Neural cell (in vitro differentiated cells): ENCODE measurements around the gene ITGA1. TPM values are rescaled to one million over a fixed set of nuclear protein-coding genes. Genes with fewer than 3 reads are reported as not detected.

Experiments
- H2AFZ ChIP-seq: fragments of 200-600, 300-800 bp; sonication (generic), shearing (Covaris generic); 2 replicates; pipeline ENCODE4 v1.6.0; 2014; ENCODE audit warnings: low read depth, mild to moderate bottlenecking, antibody characterized with exemption, low read length, moderate library complexity
- H3F3A ChIP-seq: fragments of 200-600 bp; shearing (Covaris generic); 2 replicates; pipeline ENCODE4 v1.6.1; 2016; ENCODE audit warnings: mild to moderate bottlenecking, moderate library complexity, mixed read lengths, antibody characterized with exemption, low read length; ENCODE audit not compliant: insufficient read depth, poor library complexity, severe bottlenecking
- H3K27ac ChIP-seq: fragments of 200-600, 300-800 bp; sonication (generic), shearing (Covaris generic); 2 replicates; pipeline ENCODE4 v1.5.1; 2014; ENCODE audit warnings: mild to moderate bottlenecking, low read length, moderate library complexity
- H3K27me3 ChIP-seq: fragments of 300-800, 200-600 bp; sonication (generic), shearing (Covaris generic); 2 replicates; pipeline ENCODE4 v1.6.0; 2014; ENCODE audit warnings: mild to moderate bottlenecking, low read depth, low read length, moderate library complexity; ENCODE audit not compliant: insufficient read depth
- H3K36me3 ChIP-seq: fragments of 300-800, 200-600 bp; sonication (generic), shearing (Covaris generic); 2 replicates; pipeline ENCODE4 v1.5.1; 2014; ENCODE audit warnings: mild to moderate bottlenecking, antibody characterized with exemption, low read length, moderate library complexity; ENCODE audit not compliant: insufficient read depth
- H3K4me2 ChIP-seq: fragments of 300-800, 200-600 bp; sonication (generic), shearing (Covaris generic); 2 replicates; pipeline ENCODE4 v1.6.0; 2014; ENCODE audit warnings: mild to moderate bottlenecking, low read length
- H3K4me3 ChIP-seq: fragments of 300-800, 200-600 bp; sonication (generic), shearing (Covaris generic); 2 replicates; pipeline ENCODE4 v1.5.1; 2014; ENCODE audit warnings: mild to moderate bottlenecking, low read length, moderate library complexity
- H3K79me2 ChIP-seq: fragments of 200-600 bp; shearing (Covaris generic); replicated peaks from 2 replicates; pipeline ENCODE4 v1.6.0; 2014; ENCODE audit warnings: mild to moderate bottlenecking, low read length, moderate library complexity; ENCODE audit not compliant: insufficient read depth
- H3K9ac ChIP-seq: fragments of 300-800, 200-600 bp; sonication (generic), shearing (Covaris generic); 2 replicates; pipeline ENCODE4 v1.6.1; 2016; ENCODE audit warnings: mild to moderate bottlenecking, low read length, mixed read lengths
- H3K9me2 ChIP-seq: fragments of 200-600 bp; shearing (Covaris generic); 2 replicates; pipeline ENCODE4 v1.6.1; 2016; ENCODE audit warnings: mild to moderate bottlenecking, low read length, mixed read lengths; ENCODE audit not compliant: insufficient read depth
- H3K9me3 ChIP-seq: fragments of 200-600, 300-800 bp; sonication (generic), shearing (Covaris generic); 2 replicates; pipeline ENCODE4 v1.6.1; 2016; ENCODE audit warnings: mild to moderate bottlenecking, mixed run types, low read length, moderate library complexity, mixed read lengths
- H4K20me1 ChIP-seq: fragments of 200-600 bp; shearing (Covaris generic); 2 replicates; pipeline ENCODE4 v1.6.1; 2016; ENCODE audit warnings: mild to moderate bottlenecking, mixed run types; ENCODE audit not compliant: insufficient read depth
- EP300 ChIP-seq: fragments of 450-650 bp; conservative IDR thresholded peaks from 2 replicates; pipeline ENCODE4 v1.6.1; 2014; ENCODE audit warnings: antibody characterized with exemption, mild to moderate bottlenecking, moderate library complexity; ENCODE audit not compliant: poor library complexity, severe bottlenecking
- EZH2 ChIP-seq: fragments of 200-600, 300-800 bp; shearing (Covaris generic), sonication (generic); IDR thresholded peaks from 2 replicates; pipeline ENCODE4 v1.6.1; 2014; ENCODE audit warnings: antibody characterized with exemption, low read length, borderline replicate concordance, mild to moderate bottlenecking; ENCODE audit not compliant: insufficient read depth, poor library complexity, severe bottlenecking
- MXI1 ChIP-seq: fragments of 450-650 bp; conservative IDR thresholded peaks from 2 replicates; pipeline ENCODE4 v1.6.1; 2014; ENCODE audit warnings: antibody characterized with exemption, mild to moderate bottlenecking; ENCODE audit not compliant: poor library complexity, severe bottlenecking
- RAD21 ChIP-seq: fragments of 450-650 bp; conservative IDR thresholded peaks from 2 replicates; pipeline ENCODE4 v1.6.1; 2014; ENCODE audit warnings: antibody characterized with exemption, mild to moderate bottlenecking, moderate library complexity
- SMC3 ChIP-seq: fragments of 450-650 bp; conservative IDR thresholded peaks from 2 replicates; pipeline ENCODE4 v1.6.1; 2014; ENCODE audit warnings: antibody characterized with exemption, mild to moderate bottlenecking, moderate library complexity; ENCODE audit not compliant: poor library complexity
- TAF1 ChIP-seq: IDR thresholded peaks from 2 replicates; pipeline ENCODE4 v1.6.1; 2012; ENCODE audit warnings: low read depth
- polyA plus RNA-seq: library from polyadenylated mRNA; depleted of rRNA; stranded (reverse); fragments of >200 nt; gene quantifications from 2 replicates; pipeline ENCODE4 v1.2.3, GENCODE V29; 2014
- small RNA-seq, 3 experiments: library from RNA; depleted of rRNA; stranded (forward); fragments of <200 nt; gene quantifications; one replicate each; pipeline ENCODE3, GENCODE V24; 2012
- TF ChIP-seq, protein P1 (sequence below): IDR thresholded peaks from 2 replicates; pipeline ENCODE4 v1.6.1; 2012; ENCODE audit warnings: borderline replicate concordance

The ITGA1 gene
- polyA plus RNA-seq, 1 donor from 2014 or later, result 0.15 TPM

DNA sequence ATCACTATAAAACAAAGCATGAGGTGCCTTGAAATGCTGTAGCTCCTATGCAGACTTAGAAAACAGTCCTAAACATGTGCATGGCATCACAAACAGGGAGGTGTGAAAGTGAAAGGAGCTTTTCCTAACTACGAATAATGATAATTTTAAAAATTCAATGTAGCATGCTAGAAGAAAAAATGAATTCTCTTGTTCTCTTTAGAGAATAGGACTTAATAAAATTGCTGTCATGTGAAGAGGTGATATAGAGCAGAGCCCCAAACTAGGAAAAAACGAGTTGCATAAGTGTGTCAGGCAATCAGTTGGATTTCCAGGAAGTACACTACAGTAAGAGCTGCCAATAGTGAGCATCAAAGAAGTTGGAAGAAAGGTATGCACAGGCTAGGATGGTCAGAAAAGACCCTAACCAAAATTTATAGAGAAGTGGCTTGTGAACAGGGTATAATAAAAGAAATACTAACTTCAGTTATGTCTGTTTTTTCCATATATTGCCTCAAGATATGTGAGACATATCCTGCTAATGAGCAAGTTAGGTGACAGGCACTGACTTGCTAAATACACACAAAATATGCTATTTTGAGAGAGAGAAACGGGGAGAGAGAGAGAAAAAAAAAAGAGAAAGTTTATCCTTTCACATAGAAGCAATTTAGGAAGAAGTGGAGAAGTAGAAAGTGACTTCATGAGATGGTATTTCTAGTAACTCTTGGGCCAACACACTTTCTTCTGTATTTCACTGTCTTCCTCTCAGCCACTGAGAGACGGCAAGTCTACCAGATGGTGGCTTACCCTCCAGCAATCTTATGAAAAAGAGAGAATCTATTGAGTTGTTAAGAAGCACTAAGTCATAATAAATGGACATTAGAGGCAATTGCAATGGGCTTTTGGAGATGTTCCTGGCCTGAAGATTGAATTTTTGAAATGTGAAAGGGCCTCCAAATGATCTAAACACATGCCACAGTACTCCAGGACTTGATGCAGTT is 219.5 kb downstream of the ITGA1 start:
- Histone ChIP-seq H3F3A (no peaks in the 10 kb centered on the region), H3K9ac (no peak overlapping the region), H3K27me3 (no peaks in the 10 kb centered on the region), H3K36me3 (no peaks in the 10 kb centered on the region), H2AFZ (no peak overlapping the region), H3K79me2 (no peaks in the 10 kb centered on the region), H3K27ac (no peak overlapping the region), H3K9me3 (no peaks in the 10 kb centered on the region), H4K20me1 (no peaks in the 10 kb centered on the region), H3K9me2 (no peaks in the 10 kb centered on the region), H3K4me2 (no peak overlapping the region), H3K4me3 (no peak overlapping the region)
- TF ChIP-seq MXI1, result no peak
- TF ChIP-seq TAF1, result no peak
- no peak for TF ChIP-seq SMC3
- TF ChIP-seq RAD21, result no peak

DNA sequence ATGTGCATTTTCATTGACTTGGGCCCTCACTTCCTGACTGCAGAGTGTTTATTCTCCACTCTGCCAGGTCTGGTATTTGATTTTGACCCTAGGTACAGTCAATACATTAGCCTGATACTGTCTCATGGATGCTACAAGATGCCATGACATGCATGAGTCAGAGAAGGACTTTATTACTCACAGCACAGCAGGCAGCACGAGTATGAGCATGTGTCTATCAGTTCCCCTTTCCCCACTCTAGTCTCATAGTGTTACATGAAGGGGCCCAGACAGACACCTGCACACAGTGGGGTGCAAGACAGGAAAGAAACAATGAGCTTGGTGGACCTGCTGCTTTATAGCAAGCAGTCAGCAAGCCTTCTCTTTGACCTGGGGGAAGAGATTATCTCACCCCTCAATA is 221.0 kb downstream of the ITGA1 start:
- H3K36me3 ChIP-seq, result no peaks in the 10 kb centered on the region
- H3K79me2 ChIP-seq, result no peaks in the 10 kb centered on the region
- H4K20me1 ChIP-seq, result no peaks in the 10 kb centered on the region
- H3K9ac ChIP-seq, result no peak overlapping the region
- no peak overlapping the region for H2AFZ ChIP-seq
- H3K4me2 ChIP-seq, result no peak overlapping the region
- TF ChIP-seq RAD21, result no peak
- no peak for TF ChIP-seq SMC3
- TF ChIP-seq EZH2, result no peak
- TF ChIP-seq TAF1, result no peak
- TF ChIP-seq MXI1, result no peak
- TF ChIP-seq EP300, result no peak
- TF ChIP-seq, protein P1, sequence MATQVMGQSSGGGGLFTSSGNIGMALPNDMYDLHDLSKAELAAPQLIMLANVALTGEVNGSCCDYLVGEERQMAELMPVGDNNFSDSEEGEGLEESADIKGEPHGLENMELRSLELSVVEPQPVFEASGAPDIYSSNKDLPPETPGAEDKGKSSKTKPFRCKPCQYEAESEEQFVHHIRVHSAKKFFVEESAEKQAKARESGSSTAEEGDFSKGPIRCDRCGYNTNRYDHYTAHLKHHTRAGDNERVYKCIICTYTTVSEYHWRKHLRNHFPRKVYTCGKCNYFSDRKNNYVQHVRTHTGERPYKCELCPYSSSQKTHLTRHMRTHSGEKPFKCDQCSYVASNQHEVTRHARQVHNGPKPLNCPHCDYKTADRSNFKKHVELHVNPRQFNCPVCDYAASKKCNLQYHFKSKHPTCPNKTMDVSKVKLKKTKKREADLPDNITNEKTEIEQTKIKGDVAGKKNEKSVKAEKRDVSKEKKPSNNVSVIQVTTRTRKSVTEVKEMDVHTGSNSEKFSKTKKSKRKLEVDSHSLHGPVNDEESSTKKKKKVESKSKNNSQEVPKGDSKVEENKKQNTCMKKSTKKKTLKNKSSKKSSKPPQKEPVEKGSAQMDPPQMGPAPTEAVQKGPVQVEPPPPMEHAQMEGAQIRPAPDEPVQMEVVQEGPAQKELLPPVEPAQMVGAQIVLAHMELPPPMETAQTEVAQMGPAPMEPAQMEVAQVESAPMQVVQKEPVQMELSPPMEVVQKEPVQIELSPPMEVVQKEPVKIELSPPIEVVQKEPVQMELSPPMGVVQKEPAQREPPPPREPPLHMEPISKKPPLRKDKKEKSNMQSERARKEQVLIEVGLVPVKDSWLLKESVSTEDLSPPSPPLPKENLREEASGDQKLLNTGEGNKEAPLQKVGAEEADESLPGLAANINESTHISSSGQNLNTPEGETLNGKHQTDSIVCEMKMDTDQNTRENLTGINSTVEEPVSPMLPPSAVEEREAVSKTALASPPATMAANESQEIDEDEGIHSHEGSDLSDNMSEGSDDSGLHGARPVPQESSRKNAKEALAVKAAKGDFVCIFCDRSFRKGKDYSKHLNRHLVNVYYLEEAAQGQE, result no peak
- H3F3A ChIP-seq, result no peaks in the 10 kb centered on the region
- no peaks in the 10 kb centered on the region for H3K9me3 ChIP-seq
- no peaks in the 10 kb centered on the region for H3K9me2 ChIP-seq
- H3K27me3 ChIP-seq, result no peaks in the 10 kb centered on the region
- H3K4me3 ChIP-seq, result no peak overlapping the region
- H3K27ac ChIP-seq, result no peak overlapping the region

Small RNAs within 50 kb of the gene (small RNA-seq; reads per million reads assigned to genes)
- 0 reads per million in 3 experiments for gene B3GNTL1P1

Other genes with a start within 250 kb of the ITGA1 start
- 10.5 and 14.7 TPM in 2 replicates for gene PELO, start within 50 bp of the ITGA1 start, polyA plus RNA-seq
- gene ITGA2, start 201.4 kb downstream of the ITGA1 start, polyA plus RNA-seq, result 0.20 and 0.34 TPM in 2 replicates